ENCODE measurements around the gene NDUFAF3. TPM values are rescaled to one million over a fixed set of nuclear protein-coding genes. Genes with fewer than 3 reads are reported as not detected.

NDUFAF3 gene
- total and polyA plus RNA-seq, 10 of the 15 experiments (the other 5 are each of a cell fraction or from before 2014, with no cell fraction given) = 25.4 to 228 (median 63.9) TPM

- H3K4me1 ChIP-seq (ENCODE audit: control insufficient read depth, insufficient read depth, low read length) = peaks cover 16% of the 10 kb centered on the region
- intact Hi-C loops (cut with micrococcal nuclease; ENCODE audit: unreplicated experiment) (no loop called here), in situ Hi-C loops (cut with MboI) (no loop called here)
- no peak overlapping the region for H2AFZ ChIP-seq (ENCODE audit: control insufficient read depth, low read depth, low read length)
- FAIRE-seq = no peak
- H3K9me3 ChIP-seq (replicated peaks; ENCODE audit: control insufficient read depth, insufficient read depth, low read length) = no peaks in the 10 kb centered on the region
- H3K36me3 ChIP-seq (ENCODE audit: control insufficient read depth in 2 of 2, insufficient read depth in 2 of 2, low read length in 1 of 2) = no peaks in the 10 kb centered on the region
- ChIA-PET POLR2A (interaction anchor here (1.0 to 3.7 kb wide), 3 partner anchors 16 to 465 kb away, joined by 5 to 69 read pairs (median 8); partner anchors contain the start of genes DAG1, IMPDH2 and NDUFAF3), SMC1A (ENCODE audit: uncharacterized antibody, unreplicated experiment) (no interaction called here), CTCF (interaction anchor here (5.5 kb wide), 1 partner anchor 16 kb away, joined by 123 read pairs; the partner anchor contains the start of gene P4HTM), RAD21 (ENCODE audit: unreplicated experiment) (interaction anchor here (1.1 kb wide), 1 partner anchor 16 kb away, joined by 3 read pairs; no protein-coding TSS in a partner anchor)
- H3K79me2 ChIP-seq (ENCODE audit: control insufficient read depth, insufficient read depth, low read length) = peaks cover 27% of the 10 kb centered on the region
- H3K9ac ChIP-seq (ENCODE audit: control insufficient read depth, insufficient read depth, low read length) = no peak overlapping the region
- H3K4me3 ChIP-seq = no peak overlapping the region
- no peaks in the 10 kb centered on the region for H3K27me3 ChIP-seq (replicated peaks in 1 of 2; ENCODE audit: control insufficient read depth in 2 of 2, insufficient read depth in 2 of 2, low read length in 1 of 2)
- WGBS (ENCODE audit: insufficient coverage, insufficient replicate concordance, low lambda C conversion rate, missing lambda C conversion rate) = 95% methylated on average over 3 of the region's 3 CpGs
- no peak overlapping the region for H3K4me2 ChIP-seq (ENCODE audit: control insufficient read depth, insufficient read depth)
- no TSS peak for BruUV-seq (replicated peaks)
- DNase-seq (ENCODE audit: low read depth, low spot score) = no peak
- no peak for ATAC-seq
- peaks cover 5% of the 10 kb centered on the region; the same call in 1 of the 2 replicates for H4K20me1 ChIP-seq (ENCODE audit: control insufficient read depth, insufficient read depth)
- no peak overlapping the region for H3K27ac ChIP-seq (ENCODE audit: control insufficient read depth, insufficient read depth)
- TF ChIP-seq STAT3 (IDR thresholded peaks at IDR 0.05; ENCODE audit: low read depth, low read length) (no peak), IRF4 (IDR thresholded peaks at IDR 0.05; ENCODE audit: low read depth, low read length) (no peak)
These were observed 16.6 kb upstream of the NDUFAF3 start for GRCh38 chr3:49005303-49005680.

DNA sequence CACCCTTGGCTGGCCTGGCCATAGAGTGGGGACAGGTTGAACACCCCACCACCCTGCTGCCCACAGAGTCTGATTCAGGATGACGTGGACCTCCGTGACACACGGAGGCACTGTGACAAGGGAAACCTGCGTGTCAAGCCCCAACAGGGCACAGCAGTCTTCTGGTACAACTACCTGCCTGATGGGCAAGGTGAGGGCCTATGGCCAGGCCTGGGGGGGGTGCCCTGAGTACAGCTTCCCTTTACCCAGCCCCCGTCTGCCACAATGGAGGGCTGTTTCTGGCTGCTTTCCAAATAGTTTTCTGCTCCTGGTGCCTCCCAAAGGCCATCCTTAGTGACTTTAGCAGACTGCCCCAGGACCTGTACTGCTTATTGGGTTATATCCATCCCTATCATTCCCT lies 15.9 kb upstream of the NDUFAF3 start:
- ATAC-seq = no peak
- H3K79me2 ChIP-seq (ENCODE audit: control insufficient read depth, insufficient read depth, low read length) = peaks cover 27% of the 10 kb centered on the region
- intact Hi-C loops (cut with micrococcal nuclease; ENCODE audit: unreplicated experiment) = loop anchor here (2.0 kb wide), 1 partner anchor 15 kb away; the partner anchor contains the start of gene P4HTM
- H3K36me3 ChIP-seq (ENCODE audit: control insufficient read depth in 2 of 2, insufficient read depth in 2 of 2, low read length in 1 of 2) = no peaks in the 10 kb centered on the region
- no peak for DNase-seq (ENCODE audit: low read depth, low spot score)
- H3K4me1 ChIP-seq (ENCODE audit: control insufficient read depth, insufficient read depth, low read length) = peaks cover 16% of the 10 kb centered on the region
- H3K9me3 ChIP-seq (replicated peaks; ENCODE audit: control insufficient read depth, insufficient read depth, low read length) = no peaks in the 10 kb centered on the region
- H3K27ac ChIP-seq (ENCODE audit: control insufficient read depth, insufficient read depth) = no peak overlapping the region; the same call in 1 of the 2 replicates
- peaks cover 5% of the 10 kb centered on the region; the same call in 1 of the 2 replicates for H4K20me1 ChIP-seq (ENCODE audit: control insufficient read depth, insufficient read depth)
- TF ChIP-seq BHLHE40 (IDR thresholded peaks at IDR 0.05; ENCODE audit: borderline replicate concordance in 1 of 2, low read depth in 2 of 2, low read length in 1 of 2) (no peak), CHD1 (IDR thresholded peaks at IDR 0.05; ENCODE audit: low read depth, low read length) (no peak), SREBF1 (IDR thresholded peaks at IDR 0.05; ENCODE audit: low read length) (no peak), NR2C2 (IDR thresholded peaks at IDR 0.05; ENCODE audit: borderline replicate concordance, control insufficient read depth, insufficient read length, low read depth) (no peak), NFIC (IDR thresholded peaks at IDR 0.05; ENCODE audit: low read depth, low read length) (no peak), PBX3 (IDR thresholded peaks at IDR 0.05; ENCODE audit: insufficient replicate concordance, low read depth, low read length) (no peak), ATF2 (IDR thresholded peaks at IDR 0.05; ENCODE audit: low read length) (no peak)
- SMC1A ChIA-PET (ENCODE audit: uncharacterized antibody, unreplicated experiment) = interaction anchor here (0.9 to 4.9 kb wide), 2 partner anchors 14 to 16 kb away, joined by 3 to 57 read pairs; partner anchors contain the start of gene P4HTM
- no peaks in the 10 kb centered on the region for H3K27me3 ChIP-seq (replicated peaks in 1 of 2; ENCODE audit: control insufficient read depth in 2 of 2, insufficient read depth in 2 of 2, low read length in 1 of 2)
- no peak for FAIRE-seq
- WGBS (ENCODE audit: insufficient coverage, insufficient replicate concordance, low lambda C conversion rate, missing lambda C conversion rate) = 96% methylated on average over 5 of the region's 5 CpGs
- in situ Hi-C loops (cut with MboI) = no loop called here
- H3K4me3 ChIP-seq = peak overlapping the region; percentile 78
- H3K9ac ChIP-seq (ENCODE audit: control insufficient read depth, insufficient read depth, low read length) = peak overlapping the region; percentile 95
- RAD21 ChIA-PET (ENCODE audit: unreplicated experiment) = interaction anchor here (1.1 to 3.7 kb wide), 3 partner anchors 14 to 18 kb away, joined by 3 to 44 read pairs (median 22); partner anchors contain the start of gene P4HTM
- POLR2A ChIA-PET = interaction anchor here (1.4 to 4.0 kb wide), 7 partner anchors 15 to 158 kb away, joined by 3 to 69 read pairs (median 9); partner anchors contain the start of genes IMPDH2, NDUFAF3, P4HTM and PRKAR2A
- H2AFZ ChIP-seq (ENCODE audit: control insufficient read depth, low read depth, low read length) = no peak overlapping the region
- BruUV-seq (replicated peaks) = no TSS peak
- H3K4me2 ChIP-seq (ENCODE audit: control insufficient read depth, insufficient read depth) = peak overlapping the region; percentile 99
- CTCF ChIA-PET = interaction anchor here (0.9 to 5.5 kb wide), 5 partner anchors 8 to 90 kb away, joined by 3 to 123 read pairs (median 10); partner anchors contain the start of genes DALRD3, NDUFAF3, P4HTM and QRICH1

All from GM12878 (cell line).